ENCODE results near the gene PKD2L1.

Gene PKD2L1

DNA sequence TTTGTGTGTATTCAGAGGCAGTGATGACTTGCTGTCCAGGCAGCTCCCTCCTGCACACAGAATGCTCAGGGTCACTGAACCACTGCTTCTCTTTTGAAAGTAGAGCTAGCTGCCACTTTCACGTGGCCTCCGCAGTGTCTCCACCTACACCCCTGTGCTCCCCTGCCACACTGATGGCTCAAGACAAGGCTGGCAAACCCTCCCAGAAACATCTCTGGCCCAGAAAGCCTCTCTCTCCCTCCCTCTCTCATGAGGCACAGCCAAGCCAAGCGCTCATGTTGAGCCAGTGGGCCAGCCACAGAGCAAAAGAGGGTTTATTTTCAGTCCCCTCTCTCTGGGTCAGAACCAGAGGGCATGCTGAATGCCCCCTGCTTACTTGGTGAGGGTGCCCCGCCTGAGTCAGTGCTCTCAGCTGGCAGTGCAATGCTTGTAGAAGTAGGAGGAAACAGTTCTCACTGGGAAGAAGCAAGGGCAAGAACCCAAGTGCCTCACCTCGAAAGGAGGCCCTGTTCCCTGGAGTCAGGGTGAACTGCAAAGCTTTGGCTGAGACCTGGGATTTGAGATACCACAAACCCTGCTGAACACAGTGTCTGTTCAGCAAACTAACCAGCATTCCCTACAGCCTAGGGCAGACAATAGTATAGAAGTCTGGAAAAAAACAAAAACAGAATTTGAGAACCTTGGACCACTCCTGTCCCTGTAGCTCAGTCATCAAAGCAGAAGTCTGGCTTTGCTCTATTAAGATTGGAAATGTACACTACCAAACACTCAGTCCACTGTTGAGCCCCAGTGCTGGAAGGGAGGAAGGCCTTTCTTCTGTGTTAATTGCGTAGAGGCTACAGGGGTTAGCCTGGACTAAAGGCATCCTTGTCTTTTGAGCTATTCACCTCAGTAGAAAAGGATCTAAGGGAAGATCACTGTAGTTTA is 32.8 kb upstream of the PKD2L1 start:
- TF ChIP-seq, protein P1, sequence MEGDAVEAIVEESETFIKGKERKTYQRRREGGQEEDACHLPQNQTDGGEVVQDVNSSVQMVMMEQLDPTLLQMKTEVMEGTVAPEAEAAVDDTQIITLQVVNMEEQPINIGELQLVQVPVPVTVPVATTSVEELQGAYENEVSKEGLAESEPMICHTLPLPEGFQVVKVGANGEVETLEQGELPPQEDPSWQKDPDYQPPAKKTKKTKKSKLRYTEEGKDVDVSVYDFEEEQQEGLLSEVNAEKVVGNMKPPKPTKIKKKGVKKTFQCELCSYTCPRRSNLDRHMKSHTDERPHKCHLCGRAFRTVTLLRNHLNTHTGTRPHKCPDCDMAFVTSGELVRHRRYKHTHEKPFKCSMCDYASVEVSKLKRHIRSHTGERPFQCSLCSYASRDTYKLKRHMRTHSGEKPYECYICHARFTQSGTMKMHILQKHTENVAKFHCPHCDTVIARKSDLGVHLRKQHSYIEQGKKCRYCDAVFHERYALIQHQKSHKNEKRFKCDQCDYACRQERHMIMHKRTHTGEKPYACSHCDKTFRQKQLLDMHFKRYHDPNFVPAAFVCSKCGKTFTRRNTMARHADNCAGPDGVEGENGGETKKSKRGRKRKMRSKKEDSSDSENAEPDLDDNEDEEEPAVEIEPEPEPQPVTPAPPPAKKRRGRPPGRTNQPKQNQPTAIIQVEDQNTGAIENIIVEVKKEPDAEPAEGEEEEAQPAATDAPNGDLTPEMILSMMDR (IDR thresholded peaks at IDR 0.05; ENCODE audit: control insufficient read depth, extremely low read depth, insufficient read depth), result no peak
- no peak overlapping the region for H3K4me3 ChIP-seq (ENCODE audit: low read depth, low read length)
- DNase-seq (ENCODE audit: low read depth), result no peak

DNA sequence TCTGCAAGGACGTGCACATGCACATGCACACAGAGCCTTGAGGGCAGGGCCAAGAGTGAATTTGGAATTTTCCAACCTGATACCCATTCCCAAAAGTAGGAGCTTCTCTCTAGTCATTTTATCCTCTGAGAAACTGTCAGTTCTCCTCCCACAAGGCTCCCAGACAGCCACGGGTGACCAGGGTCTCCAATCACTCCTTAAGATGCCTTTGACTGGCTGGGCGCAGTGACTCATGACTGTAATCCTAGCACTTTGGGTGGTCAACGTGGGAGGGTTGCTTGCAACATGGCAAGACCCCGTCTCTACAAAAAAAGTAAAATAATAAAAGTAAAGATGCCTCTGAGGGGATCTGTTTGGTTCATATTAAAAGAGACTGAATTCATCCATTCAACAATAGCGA is 30.2 kb upstream of the PKD2L1 start:
- no peak overlapping the region for H3K4me3 ChIP-seq (ENCODE audit: low read depth, low read length)
- TF ChIP-seq, protein P1 (IDR thresholded peaks at IDR 0.05; ENCODE audit: control insufficient read depth, extremely low read depth, insufficient read depth), result no peak
- no peak for DNase-seq (ENCODE audit: low read depth)

DNA sequence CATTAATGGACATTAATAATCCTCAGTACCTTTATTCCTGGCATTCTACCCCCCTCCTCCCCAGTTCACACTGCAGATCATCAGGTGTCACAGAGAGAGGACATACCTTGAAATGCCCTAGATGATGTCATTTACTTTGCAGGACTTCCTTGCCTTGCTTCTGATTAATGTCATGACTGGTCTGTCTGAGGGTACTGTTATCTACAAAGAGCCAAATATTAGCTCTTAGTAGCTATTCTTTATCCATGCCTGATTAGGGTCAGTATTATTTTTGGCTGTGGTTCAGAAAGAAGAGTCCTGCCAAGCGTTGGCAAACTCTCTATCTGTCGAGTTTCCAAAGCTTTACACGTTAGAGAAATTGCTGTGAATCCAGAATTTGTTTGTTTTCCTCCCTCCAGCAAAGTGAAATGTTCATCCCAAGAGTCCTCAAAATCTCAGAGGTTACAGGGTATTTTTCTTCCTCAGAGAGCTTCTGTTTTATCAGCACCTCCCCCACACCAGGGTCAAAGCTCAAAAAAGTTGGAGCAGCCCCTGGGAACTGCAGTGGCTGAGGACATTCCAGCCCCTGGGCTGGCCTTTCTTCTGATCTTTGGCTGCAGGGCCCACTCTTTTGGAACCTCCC is 29.6 kb upstream of the PKD2L1 start:
- DNase-seq (ENCODE audit: low read depth), result peak; percentile 50
- H3K4me3 ChIP-seq (ENCODE audit: low read depth, low read length), result no peak overlapping the region
- TF ChIP-seq, protein P1 (IDR thresholded peaks at IDR 0.05; ENCODE audit: control insufficient read depth, extremely low read depth, insufficient read depth), result no peak

DNA sequence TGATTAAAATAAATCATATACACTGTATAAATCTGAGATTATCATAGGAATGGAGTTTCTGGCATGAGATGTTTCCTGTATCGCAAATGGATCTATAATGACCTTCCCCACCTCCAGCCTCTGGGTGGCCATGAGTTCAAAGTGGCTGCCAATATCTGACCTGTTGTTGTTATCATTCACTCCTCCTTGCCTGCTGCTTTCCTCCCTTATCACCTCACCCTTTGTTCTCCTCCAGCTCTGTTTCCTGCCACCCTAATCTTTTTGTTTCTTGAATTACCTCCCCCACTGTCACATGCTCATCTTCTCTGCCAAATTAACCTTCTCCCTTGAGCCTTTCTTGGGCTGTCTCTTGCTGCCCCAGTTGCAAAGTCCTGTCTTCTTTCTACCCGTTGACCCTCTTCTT is 29.0 kb upstream of the PKD2L1 start:
- DNase-seq (ENCODE audit: low read depth), result no peak
- TF ChIP-seq, protein P1 (IDR thresholded peaks at IDR 0.05; ENCODE audit: control insufficient read depth, extremely low read depth, insufficient read depth), result no peak
- H3K4me3 ChIP-seq (ENCODE audit: low read depth, low read length), result no peak overlapping the region

DNA sequence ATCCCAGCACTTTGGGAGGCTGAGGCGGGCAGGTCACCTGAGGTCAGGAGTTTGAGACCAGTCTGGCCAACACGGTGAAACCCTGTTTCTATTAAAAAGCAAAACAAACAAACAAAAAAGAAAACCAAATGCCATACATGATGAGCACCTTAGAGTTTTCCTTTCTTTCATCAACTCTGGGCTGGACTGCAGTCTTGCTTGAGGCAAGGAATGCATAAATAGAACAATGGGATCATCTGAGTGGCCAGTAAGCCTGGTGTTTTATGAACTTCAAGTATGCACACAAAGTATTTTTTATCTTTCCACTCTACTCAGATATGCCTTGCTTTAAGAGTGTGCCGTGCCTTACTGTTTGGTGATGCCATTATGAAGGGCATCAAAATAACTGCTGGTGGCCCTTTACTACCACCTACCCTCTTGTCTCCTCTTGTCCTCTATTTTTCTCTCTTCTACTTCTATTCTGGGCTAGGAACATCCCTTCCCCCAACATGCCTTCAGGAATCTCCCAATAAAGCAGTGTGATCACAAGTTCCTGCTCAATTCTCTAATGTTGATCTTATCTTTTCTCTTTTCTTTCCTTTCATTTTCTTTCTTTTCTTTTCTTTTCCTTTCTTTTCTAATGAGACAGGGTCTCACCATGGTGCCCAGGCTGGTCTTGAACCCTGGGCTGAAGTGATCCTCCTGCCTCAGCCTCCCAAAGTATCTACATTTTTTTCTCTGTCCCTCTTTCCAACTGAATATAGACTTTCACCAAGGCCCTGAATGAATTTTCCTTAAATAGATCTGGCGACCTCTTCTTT is 27.2 kb upstream of the PKD2L1 start:
- no peak overlapping the region for H3K4me3 ChIP-seq (ENCODE audit: low read depth, low read length)
- TF ChIP-seq, protein P1 (IDR thresholded peaks at IDR 0.05; ENCODE audit: control insufficient read depth, extremely low read depth, insufficient read depth), result no peak
- DNase-seq (ENCODE audit: low read depth), result no peak

DNA sequence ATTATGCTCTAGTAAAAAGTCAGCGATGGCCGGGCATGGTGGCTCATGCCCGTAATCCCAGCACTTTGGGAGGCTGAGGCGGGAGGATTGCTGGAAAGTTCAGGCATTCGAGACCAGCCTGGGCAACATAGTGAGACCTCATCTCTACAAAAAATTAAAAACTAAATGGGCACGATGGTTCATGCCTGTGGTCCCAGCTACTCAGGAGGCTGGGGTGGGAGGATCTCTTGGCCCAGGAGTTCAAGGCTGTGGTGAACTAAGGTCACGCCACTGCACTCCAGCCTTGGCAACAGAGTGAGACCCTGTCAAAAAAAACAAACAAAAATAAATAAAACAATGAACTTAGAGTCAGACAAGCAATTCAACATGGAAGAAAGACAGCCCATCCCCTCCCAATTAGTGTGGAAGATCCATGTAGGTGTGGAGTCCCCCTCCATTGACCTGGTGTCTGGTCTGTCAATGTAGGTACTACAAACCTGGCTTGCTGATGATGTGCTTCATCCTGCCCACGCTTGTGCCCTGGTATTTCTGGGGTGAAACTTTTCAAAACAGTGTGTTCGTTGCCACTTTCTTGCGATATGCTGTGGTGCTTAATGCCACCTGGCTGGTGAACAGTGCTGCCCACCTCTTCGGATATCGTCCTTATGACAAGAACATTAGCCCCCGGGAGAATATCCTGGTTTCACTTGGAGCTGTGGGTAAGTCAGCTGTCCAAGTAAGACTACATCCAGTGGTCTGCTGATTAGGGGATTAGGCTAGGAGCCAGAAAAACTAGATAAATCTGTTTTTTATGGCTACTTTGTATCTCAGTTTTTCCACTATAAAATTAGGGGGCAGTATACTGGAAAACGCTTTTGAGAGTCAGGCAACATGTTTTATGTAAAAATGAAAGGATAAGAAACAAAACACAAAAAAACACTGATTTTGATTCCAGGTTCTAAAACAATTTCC is 26.3 kb upstream of the PKD2L1 start:
- H3K4me3 ChIP-seq (ENCODE audit: low read depth, low read length), result no peak overlapping the region
- DNase-seq (ENCODE audit: low read depth), result no peak
- TF ChIP-seq, protein P1 (IDR thresholded peaks at IDR 0.05; ENCODE audit: control insufficient read depth, extremely low read depth, insufficient read depth), result no peak

Measured in LNCaP clone FGC (cell line).